SK-N-SH (cell line): ENCODE measurements around the gene TAOK1.

ENCODE experiments used
- CTCF ChIP-seq: fragments of 200-600 bp; sonication (generic); IDR thresholded peaks from 2 replicates; pipeline ENCODE4 v1.6.1; 2017; ENCODE audit warnings: antibody characterized with exemption, mild to moderate bottlenecking, moderate library complexity
- EP300 ChIP-seq, 2 experiments: IDR thresholded peaks; 2 replicates each; pipeline versions ENCODE4 v1.4.0 to v1.6.1; 2012; ENCODE audit warnings: borderline replicate concordance in 1 of 2, low read depth in 1 of 2, low read length in 1 of 2
- GABPA ChIP-seq: IDR thresholded peaks from 2 replicates; pipeline ENCODE4 v1.4.0; 2012; ENCODE audit warnings: low read depth, mild to moderate bottlenecking
- JUND ChIP-seq: IDR thresholded peaks from 2 replicates; pipeline ENCODE4 v1.4.0; 2012
- PBX3 ChIP-seq: IDR thresholded peaks from 2 replicates; pipeline ENCODE4; 2012
- POLR2AphosphoS5 ChIP-seq: IDR thresholded peaks from 2 replicates; pipeline ENCODE4 v1.6.1; 2012; ENCODE audit warnings: low read depth, low read length
- RFX5 ChIP-seq: IDR thresholded peaks from 2 replicates; pipeline ENCODE4 v1.6.1; 2012; ENCODE audit warnings: mild to moderate bottlenecking, improper control_type of control experiment, low read length
- SMC3 ChIP-seq: IDR thresholded peaks from 2 replicates; pipeline ENCODE4 v1.6.1; 2012; ENCODE audit warnings: low read depth, low read length, improper control_type of control experiment

- TF ChIP-seq SMC3 (no peak), CTCF (no peak), PBX3 (no peak), EP300 (IDR thresholded peaks at IDR 0.05; ENCODE audit: borderline replicate concordance in 1 of 2, low read depth in 1 of 2, low read length in 1 of 2) (no peak), RFX5 (no peak), JUND (no peak), POLR2AphosphoS5 (no peak), GABPA (no peak)
Measured at GRCh38 chr17:29560316-29560715, 170.2 kb downstream of the TAOK1 start.
